Peyer's patch (tissue), 4 donors: ENCODE data around the gene ZG16. TPM values are rescaled to one million over a fixed set of nuclear protein-coding genes. Genes with fewer than 3 reads are reported as not detected.

Experiments
- DNase-seq, 3 donors: peaks; one replicate each; pipeline ENCODE4 v3.0.0-alpha.2; 2017 to 2019
- H3K27ac ChIP-seq, 4 donors: fragments of 200-600 bp; sonication (generic); one replicate each; pipeline ENCODE4 v1.5.1; 2016 to 2019
- H3K27me3 ChIP-seq, 2 donors: fragments of 200-600 bp; sonication (generic); one replicate each; pipeline ENCODE4 v1.5.1; 2019
- H3K36me3 ChIP-seq, 3 donors: fragments of 200-600 bp; sonication (generic); one replicate each; pipeline ENCODE4 v1.5.1; 2016 to 2019
- H3K4me1 ChIP-seq, 4 donors: fragments of 200-600 bp; sonication (generic); one replicate each; pipeline ENCODE4 v1.5.1; 2016 to 2019
- H3K4me3 ChIP-seq, 4 donors: fragments of 200-600 bp; sonication (generic); 1 replicate in 3 of 4; 2 replicates in 1 of 4; pipeline ENCODE4 v1.5.1; 2016 to 2019; ENCODE audit warnings: mild to moderate bottlenecking in 1 of 4
- H3K9me3 ChIP-seq, 4 donors: fragments of 200-600 bp; sonication (generic); one replicate each; pipeline ENCODE4 v1.5.1; 2016 to 2019; ENCODE audit warnings: mild to moderate bottlenecking in 1 of 4
- CTCF ChIP-seq, 6 experiments: fragments of 450-650 bp in 4 of 6; fragments of 200-600 bp in 2 of 6; sonication (generic) in 1 of 6; IDR thresholded peaks; one replicate each; pipeline ENCODE4 v1.5.1; 2017 to 2019; ENCODE audit warnings: antibody characterized with exemption in 6 of 6, mild to moderate bottlenecking in 3 of 6, moderate library complexity in 1 of 6
- POLR2A ChIP-seq, 2 donors: fragments of 450-650 bp; IDR thresholded peaks; one replicate each; pipeline ENCODE4 v1.5.1; 2017; ENCODE audit warnings: antibody characterized with exemption in 2 of 2, mild to moderate bottlenecking in 2 of 2, moderate library complexity in 2 of 2
- total RNA-seq, 4 donors: library from RNA; depleted of rRNA; stranded (reverse); fragments of >200 nt; gene quantifications; one replicate each; pipeline ENCODE4 v1.1.0, GENCODE V29; 2016

ZG16 gene
- total RNA-seq, 4 donors from 2014 or later, result 9.9 to 585 (median 158) TPM

GRCh38 chr16:29819506-29819905, 41.5 kb downstream of the ZG16 start:
- no peaks in the 10 kb centered on the region for H3K9me3 ChIP-seq
- peaks cover 0 to 77% (median 32%) of the 10 kb centered on the region in 4 donors for H3K4me1 ChIP-seq
- peak overlapping the region; percentile 89 to 95 (median 91) for H3K27ac ChIP-seq
- peak overlapping the region in 3 of 4 donors; percentile 66 to 80 (median 77) for H3K4me3 ChIP-seq
- H3K27me3 ChIP-seq, result no peaks in the 10 kb centered on the region
- no peak for TF ChIP-seq POLR2A (IDR thresholded peaks at IDR 0.05)
- peak in 4 of 6 experiments; percentile 14 to 68 (median 58) for TF ChIP-seq CTCF (IDR thresholded peaks at IDR 0.05)
- DNase-seq, result peak in 1 of 3 donors; percentile 70
- H3K36me3 ChIP-seq, result peaks cover 0 to 5% (median 0%) of the 10 kb centered on the region in 3 donors

- peaks cover 0 to 5% (median 0%) of the 10 kb centered on the region in 3 donors for H3K36me3 ChIP-seq
- H3K4me3 ChIP-seq, result peak within 1 kb of the TSS; percentile 51 to 80 (median 72)
- H3K9me3 ChIP-seq, result no peaks in the 10 kb centered on the region
- peaks cover 0 to 76% (median 35%) of the 10 kb centered on the region in 4 donors for H3K4me1 ChIP-seq
- peak within 1 kb of the TSS; percentile 89 to 95 (median 91) for H3K27ac ChIP-seq
- TF ChIP-seq CTCF (IDR thresholded peaks at IDR 0.05), result no peak
- TF ChIP-seq POLR2A (IDR thresholded peaks at IDR 0.05), result peak; percentile 88 to 93
- H3K27me3 ChIP-seq, result no peaks in the 10 kb centered on the region
- DNase-seq, result peak; percentile 75 to 91 (median 85)
Observed at GRCh38 chr16:29820271-29820701, 42.2 kb downstream of the ZG16 start, which contains the start of gene MVP. MVP (plus strand) TSS chr16:29820462; CDS start chr16:29830550, 10,088 bp downstream.

- Histone ChIP-seq H3K27ac (peak overlapping the region; percentile 89 to 95 (median 91)), H3K36me3 (peaks cover 0 to 5% (median 0%) of the 10 kb centered on the region in 3 donors), H3K9me3 (no peaks in the 10 kb centered on the region), H3K4me3 (peak overlapping the region; percentile 51 to 80 (median 72)), H3K27me3 (no peaks in the 10 kb centered on the region), H3K4me1 (peaks cover 3 to 82% (median 40%) of the 10 kb centered on the region in 4 donors)
- peak; percentile 72 to 89 (median 88) for DNase-seq
- TF ChIP-seq POLR2A (IDR thresholded peaks at IDR 0.05), result peak; percentile 58 to 59
- no peak for TF ChIP-seq CTCF (IDR thresholded peaks at IDR 0.05)
Observed at GRCh38 chr16:29820730-29821642, 42.9 kb downstream of the ZG16 start.

GRCh38 chr16:29821643-29822115, 43.6 kb downstream of the ZG16 start:
- H3K4me1 ChIP-seq, result peaks cover 5 to 88% (median 42%) of the 10 kb centered on the region in 4 donors
- no peaks in the 10 kb centered on the region for H3K9me3 ChIP-seq
- H3K27ac ChIP-seq, result peak overlapping the region; percentile 89 to 95 (median 91)
- DNase-seq, result peak in 2 of 3 donors; percentile 65 to 76
- no peak for TF ChIP-seq CTCF (IDR thresholded peaks at IDR 0.05)
- TF ChIP-seq POLR2A (IDR thresholded peaks at IDR 0.05), result peak in 1 of 2 donors; percentile 53
- peaks cover 0 to 5% (median 0%) of the 10 kb centered on the region in 3 donors for H3K36me3 ChIP-seq
- H3K4me3 ChIP-seq, result peak overlapping the region; percentile 51 to 80 (median 72)
- no peaks in the 10 kb centered on the region for H3K27me3 ChIP-seq

- H3K9me3 ChIP-seq, result no peaks in the 10 kb centered on the region
- H3K4me3 ChIP-seq, result peak overlapping the region in 3 of 4 donors; percentile 2 to 80 (median 41)
- TF ChIP-seq CTCF (IDR thresholded peaks at IDR 0.05), result no peak
- no peak for TF ChIP-seq POLR2A (IDR thresholded peaks at IDR 0.05)
- no peak for DNase-seq
- H3K36me3 ChIP-seq, result no peaks in the 10 kb centered on the region
- peak overlapping the region; percentile 68 to 95 (median 91) for H3K27ac ChIP-seq
- H3K4me1 ChIP-seq, result peaks cover 8 to 78% (median 41%) of the 10 kb centered on the region in 4 donors
- H3K27me3 ChIP-seq, result no peaks in the 10 kb centered on the region
Observed at GRCh38 chr16:29824589-29825144, 46.6 kb downstream of the ZG16 start.
